Urinary bladder (tissue), 4 donors: ENCODE data around the gene ASCC3. TPM values are rescaled to one million over a fixed set of nuclear protein-coding genes. Genes with fewer than 3 reads are reported as not detected.
"Not testable (repeated sequence)": the region's sequence is repeated elsewhere in the genome, so short reads cannot be mapped to it uniquely, and the experiment has no call there.

Experiments used
- DNase-seq: peaks from one replicate; pipeline ENCODE4 v3.0.0-alpha.2; 2015; ENCODE audit errors: extremely low spot score
- H3K27ac ChIP-seq: one replicate; pipeline ENCODE4 v1.5.1; 2013; ENCODE audit warnings: low read depth, mild to moderate bottlenecking, moderate library complexity
- H3K36me3 ChIP-seq: one replicate; pipeline ENCODE4 v1.6.1; 2013; ENCODE audit warnings: mild to moderate bottlenecking, moderate library complexity; ENCODE audit not compliant: insufficient read depth
- H3K4me1 ChIP-seq: one replicate; pipeline ENCODE4 v1.6.1; 2013; ENCODE audit warnings: mild to moderate bottlenecking, moderate library complexity; ENCODE audit not compliant: insufficient read depth
- H3K4me3 ChIP-seq: one replicate; pipeline ENCODE4 v1.5.1; 2013; ENCODE audit warnings: low read depth, low read length
- WGBS: extraction: QIAGEN DNeasy Blood & Tissue Kit; methylation state at CpG from one replicate; pipeline ENCODE4 v1.1.7; 2013; 5-methylcytosine and 5-hydroxymethylcytosine counted together
- polyA plus RNA-seq: library from polyadenylated mRNA; stranded (reverse); fragments of 200-250 nt; gene quantifications from one replicate; pipeline ENCODE4 v1.2.3, GENCODE V29; 2013
- total RNA-seq: library from RNA; depleted of rRNA; stranded (reverse); fragments of >200 nt; gene quantifications from one replicate; pipeline ENCODE4 v1.2.3, GENCODE V29; 2014
- donor health status: healthy with polysubstance abuse.
- donor health status: healthy.

Gene ASCC3
- total and polyA plus RNA-seq, 2 donors: 12.3 to 89.5 TPM

GRCh38 chr6:100758386-100758785 lies 122.7 kb downstream of the ASCC3 start:
- H3K4me3 ChIP-seq, H3K36me3 ChIP-seq, H3K27ac ChIP-seq, DNase-seq, H3K4me1 ChIP-seq: not testable (repeated sequence)
- 99% methylated on average over 1 of the region's 1 CpG for WGBS

DNA sequence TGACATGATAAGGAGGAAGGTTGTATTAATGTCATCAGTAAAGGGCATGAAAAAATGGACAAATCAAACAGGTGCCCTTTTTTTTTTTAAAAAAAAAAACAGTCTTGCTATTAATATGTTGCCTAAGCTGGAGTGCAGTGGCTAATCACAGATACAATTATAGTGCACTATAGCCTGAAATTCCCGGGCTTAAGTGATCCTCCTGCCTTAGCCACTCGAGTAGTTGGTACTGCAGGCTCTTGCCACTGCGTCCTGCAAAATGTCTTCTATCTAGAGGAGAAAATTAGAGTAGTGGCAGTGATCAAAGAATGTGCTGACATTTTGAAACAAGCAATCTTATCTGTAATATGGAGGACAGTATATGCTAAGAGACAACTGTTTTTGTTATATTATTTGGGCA lies 127.7 kb downstream of the ASCC3 start:
- H3K27ac ChIP-seq: no peak overlapping the region
- H3K4me3 ChIP-seq: no peak overlapping the region
- no peaks in the 10 kb centered on the region for H3K4me1 ChIP-seq
- no peaks in the 10 kb centered on the region for H3K36me3 ChIP-seq
- WGBS: 84% methylated on average over 3 of the region's 3 CpGs
- DNase-seq: no peak

GRCh38 chr6:100751590-100751989 lies 129.5 kb downstream of the ASCC3 start:
- 62% methylated on average over 3 of the region's 3 CpGs for WGBS
- no peak for DNase-seq
- no peak overlapping the region for H3K27ac ChIP-seq
- no peak overlapping the region for H3K4me3 ChIP-seq
- no peaks in the 10 kb centered on the region for H3K36me3 ChIP-seq
- no peaks in the 10 kb centered on the region for H3K4me1 ChIP-seq

DNA sequence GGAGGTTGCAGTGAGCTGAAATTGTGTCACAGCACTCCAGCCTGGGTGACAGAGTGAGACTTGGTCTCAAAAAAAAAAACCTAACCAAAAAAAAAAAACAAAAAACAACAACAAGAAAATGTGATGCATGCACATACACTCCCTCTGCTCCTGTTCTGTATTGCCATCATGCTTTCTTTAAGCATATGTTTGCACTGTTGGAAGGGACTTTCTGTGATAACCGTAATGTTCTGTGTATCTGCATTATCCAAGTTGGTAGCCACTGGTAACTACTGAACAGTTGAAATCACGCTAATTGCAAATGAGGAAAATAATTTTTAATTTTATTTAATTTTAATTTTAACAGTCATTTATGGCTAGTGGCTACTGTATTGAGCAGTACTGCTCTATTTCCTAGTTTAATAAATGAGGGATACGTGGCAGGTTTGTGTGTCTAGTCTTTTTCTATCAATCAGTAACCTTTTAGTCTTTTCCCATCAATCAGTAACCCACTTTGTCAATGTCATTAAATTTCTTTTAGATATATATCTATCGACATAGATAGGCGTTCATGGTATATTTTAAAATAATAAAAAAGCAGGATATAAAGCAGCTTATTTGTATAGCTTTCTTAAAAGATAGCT lies 135.6 kb downstream of the ASCC3 start:
- peaks cover 2% of the 10 kb centered on the region for H3K36me3 ChIP-seq
- H3K27ac ChIP-seq: no peak overlapping the region
- WGBS: 98% methylated on average over 5 of the region's 5 CpGs
- no peaks in the 10 kb centered on the region for H3K4me1 ChIP-seq
- no peak for DNase-seq
- H3K4me3 ChIP-seq: no peak overlapping the region

GRCh38 chr6:100740439-100740838 lies 140.7 kb downstream of the ASCC3 start:
- H3K27ac ChIP-seq: no peak overlapping the region
- DNase-seq: no peak
- H3K4me1 ChIP-seq: no peaks in the 10 kb centered on the region
- H3K36me3 ChIP-seq: peaks cover 2% of the 10 kb centered on the region
- no peak overlapping the region for H3K4me3 ChIP-seq

GRCh38 chr6:100737720-100738119 lies 143.4 kb downstream of the ASCC3 start:
- H3K4me3 ChIP-seq, H3K27ac ChIP-seq, DNase-seq, H3K4me1 ChIP-seq, H3K36me3 ChIP-seq: not testable (repeated sequence)

DNA sequence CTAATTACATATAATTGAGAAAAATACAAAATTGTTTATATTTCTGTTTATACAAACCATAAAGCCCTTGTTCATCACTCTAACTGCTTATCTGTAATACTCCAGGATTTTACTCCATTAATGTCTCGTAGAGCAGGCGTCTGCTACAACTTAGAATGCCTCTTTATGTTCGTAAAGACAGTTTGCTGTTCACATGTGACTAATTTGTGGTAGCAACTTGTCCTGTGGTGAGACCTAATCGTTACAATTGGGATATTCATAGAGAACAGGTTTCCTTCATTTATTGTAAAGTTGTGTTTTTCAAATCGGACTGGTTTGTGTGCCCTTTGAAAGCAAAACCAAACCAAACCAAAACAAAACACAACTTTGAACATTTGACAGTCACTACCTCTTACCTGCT lies 149.7 kb downstream of the ASCC3 start:
- H3K27ac ChIP-seq: no peak overlapping the region
- no peaks in the 10 kb centered on the region for H3K4me1 ChIP-seq
- no peak overlapping the region for H3K4me3 ChIP-seq
- no peaks in the 10 kb centered on the region for H3K36me3 ChIP-seq
- DNase-seq: no peak
- 81% methylated on average over 5 of the region's 5 CpGs for WGBS

GRCh38 chr6:100730001-100730980 lies 150.8 kb downstream of the ASCC3 start:
- H3K27ac ChIP-seq: no peak overlapping the region
- no peak overlapping the region for H3K4me3 ChIP-seq
- no peaks in the 10 kb centered on the region for H3K4me1 ChIP-seq
- H3K36me3 ChIP-seq: no peaks in the 10 kb centered on the region
- DNase-seq: no peak
- WGBS: 77% methylated on average over 7 of the region's 7 CpGs

GRCh38 chr6:100726666-100727065 lies 154.5 kb downstream of the ASCC3 start:
- Histone ChIP-seq H3K36me3 (no peaks in the 10 kb centered on the region), H3K27ac (no peak overlapping the region), H3K4me1 (no peaks in the 10 kb centered on the region), H3K4me3 (no peak overlapping the region)
- no peak for DNase-seq
- WGBS: 38% methylated on average over 1 of the region's 1 CpG

GRCh38 chr6:100724696-100725095 lies 156.4 kb downstream of the ASCC3 start:
- 64% methylated on average over 5 of the region's 5 CpGs for WGBS
- Histone ChIP-seq H3K4me1 (no peaks in the 10 kb centered on the region), H3K27ac (no peak overlapping the region), H3K36me3 (no peaks in the 10 kb centered on the region), H3K4me3 (no peak overlapping the region)
- no peak for DNase-seq

- no peak for DNase-seq
- H3K4me3 ChIP-seq: no peak overlapping the region
- no peaks in the 10 kb centered on the region for H3K4me1 ChIP-seq
- no peak overlapping the region for H3K27ac ChIP-seq
- 62% methylated on average over 1 of the region's 1 CpG for WGBS
- H3K36me3 ChIP-seq: no peaks in the 10 kb centered on the region
These were observed 156.9 kb downstream of the ASCC3 start for GRCh38 chr6:100724222-100724621.

- DNase-seq: no peak
- Histone ChIP-seq H3K4me1 (no peaks in the 10 kb centered on the region), H3K4me3 (no peak overlapping the region), H3K36me3 (no peaks in the 10 kb centered on the region), H3K27ac (no peak overlapping the region)
These were observed 159.9 kb downstream of the ASCC3 start for GRCh38 chr6:100721256-100721655.

GRCh38 chr6:100719883-100720682 lies 161.0 kb downstream of the ASCC3 start:
- Histone ChIP-seq H3K36me3 (no peaks in the 10 kb centered on the region), H3K4me3 (no peak overlapping the region), H3K4me1 (no peaks in the 10 kb centered on the region), H3K27ac (no peak overlapping the region)
- no peak for DNase-seq
- 66% methylated on average over 5 of the region's 5 CpGs for WGBS

- WGBS: 96% methylated on average over 6 of the region's 6 CpGs
- H3K4me1 ChIP-seq: no peaks in the 10 kb centered on the region
- H3K27ac ChIP-seq: no peak overlapping the region
- no peak overlapping the region for H3K4me3 ChIP-seq
- H3K36me3 ChIP-seq: no peaks in the 10 kb centered on the region
- DNase-seq: no peak
These were observed 168.1 kb downstream of the ASCC3 start for GRCh38 chr6:100712997-100713396.
